H1 (cell line): ENCODE measurements around the gene RAET1L. TPM values are rescaled to one million over a fixed set of nuclear protein-coding genes. Genes with fewer than 3 reads are reported as not detected.

ENCODE experiments used
- CTCF ChIA-PET: fragments of 300-600 bp; sonication (Branson Sonifier 250); formaldehyde crosslinking; loops from one replicate; lab custom pipeline; 2021; ENCODE audit not compliant: partially characterized antibody; lab: Charles Lee
- POLR2A ChIA-PET: fragments of 300-600 bp; sonication (Branson Sonifier 250); formaldehyde crosslinking; loops from one replicate; lab custom pipeline; 2021; ENCODE audit warnings: inconsistent platforms; ENCODE audit not compliant: partially characterized antibody; lab: Charles Lee
- DNase-seq, 2 experiments: peaks; one replicate each; pipeline versions ENCODE4 v3.0.0 to v3.0.0-alpha.2; 2010 to 2022; ENCODE audit warnings: low spot score in 2 of 2, low read depth in 1 of 2, mixed read lengths in 1 of 2
- FAIRE-seq: peaks from 2 replicates; lab custom pipeline; 2011; peaks lifted over from hg19 to GRCh38; lab: Jason Lieb, UNC
- H2AFZ ChIP-seq: 2 replicates; pipeline ENCODE4 v1.8.1; 2012; ENCODE audit warnings: low read length, inconsistent platforms
- H2AK5ac ChIP-seq: 2 replicates; pipeline ENCODE4 v1.6.1; 2013; ENCODE audit warnings: low read depth, low read length
- H2BK120ac ChIP-seq: replicated peaks from 2 replicates; pipeline ENCODE3; 2013; ENCODE audit warnings: low read depth, low read length, inconsistent platforms
- H2BK12ac ChIP-seq: 2 replicates; pipeline ENCODE4 v1.6.1; 2013; ENCODE audit warnings: low read depth, low read length
- H2BK15ac ChIP-seq: 2 replicates; pipeline ENCODE4 v1.6.1; 2013; ENCODE audit warnings: low read length
- H2BK20ac ChIP-seq: 2 replicates; pipeline ENCODE4 v1.6.1; 2013; ENCODE audit warnings: low read length
- H2BK5ac ChIP-seq: 2 replicates; pipeline ENCODE4 v1.6.1; 2013; ENCODE audit warnings: low read depth, low read length
- H3K14ac ChIP-seq: 2 replicates; pipeline ENCODE4 v1.6.1; 2013; ENCODE audit warnings: inconsistent platforms; ENCODE audit not compliant: insufficient read length
- H3K18ac ChIP-seq: 2 replicates; pipeline ENCODE4 v1.6.1; 2013; ENCODE audit warnings: low read length; ENCODE audit errors: extremely low read depth
- H3K23ac ChIP-seq: 2 replicates; pipeline ENCODE4 v1.6.1; 2013; ENCODE audit warnings: inconsistent platforms; ENCODE audit not compliant: insufficient read length
- H3K23me2 ChIP-seq: 2 replicates; pipeline ENCODE4 v1.6.1; 2013; ENCODE audit warnings: low read depth, low read length
- H3K27ac ChIP-seq: 2 replicates; pipeline ENCODE4 v1.6.1; 2011; ENCODE audit warnings: low read depth, low read length, inconsistent platforms
- H3K27me3 ChIP-seq, 4 experiments: replicated peaks in 1 of 4; 1 replicate in 1 of 4; 2 replicates in 3 of 4; pipeline versions ENCODE4 v1.6.1 to v1.8.1; 2011 to 2013; ENCODE audit warnings: low read length in 3 of 4, mild to moderate bottlenecking in 3 of 4, inconsistent platforms in 2 of 4, mixed read lengths in 2 of 4, moderate library complexity in 1 of 4; ENCODE audit not compliant: control insufficient read depth in 3 of 4, insufficient read depth in 3 of 4; ENCODE audit errors: extremely low read depth in 1 of 4
- H3K36me3 ChIP-seq, 4 experiments: 2 replicates each; pipeline versions ENCODE4 v1.6.1 to v1.8.1; 2011 to 2013; ENCODE audit warnings: mild to moderate bottlenecking in 4 of 4, low read length in 3 of 4, moderate library complexity in 2 of 4, control low read depth in 1 of 4, inconsistent platforms in 1 of 4; ENCODE audit not compliant: insufficient read depth in 4 of 4, control insufficient read depth in 2 of 4
- H3K4ac ChIP-seq: replicated peaks from 2 replicates; pipeline ENCODE3; 2013; ENCODE audit warnings: low read length, low read depth, mixed read lengths, inconsistent platforms; ENCODE audit not compliant: insufficient read length
- H3K4me1 ChIP-seq, 4 experiments: replicated peaks in 1 of 4; 1 replicate in 1 of 4; 2 replicates in 3 of 4; pipeline versions ENCODE4 v1.6.1 to v1.8.1; 2011 to 2013; ENCODE audit warnings: low read length in 3 of 4, inconsistent platforms in 2 of 4, mixed read lengths in 1 of 4; ENCODE audit not compliant: insufficient read depth in 4 of 4, control insufficient read depth in 3 of 4
- H3K4me2 ChIP-seq, 2 experiments: 2 replicates each; pipeline versions ENCODE4 v1.6.1 to v1.8.1; 2011 to 2013; ENCODE audit warnings: low read depth in 2 of 2, low read length in 2 of 2, control low read depth in 1 of 2, inconsistent platforms in 1 of 2, mild to moderate bottlenecking in 1 of 2; ENCODE audit not compliant: insufficient read depth in 1 of 2
- H3K4me3 ChIP-seq, 4 experiments: fragments of 200-600, 300-600 bp in 1 of 4; sonication (generic), shearing (Covaris generic), sonication (Bioruptor Twin) in 1 of 4; 2 replicates each; pipeline versions ENCODE4 v1.5.1 to v1.8.1; 2011 to 2016; ENCODE audit warnings: low read length in 4 of 4, low read depth in 3 of 4, control low read depth in 2 of 4, inconsistent platforms in 2 of 4, mild to moderate bottlenecking in 2 of 4, mixed read lengths in 1 of 4, moderate library complexity in 1 of 4; ENCODE audit not compliant: insufficient read depth in 2 of 4; ENCODE audit errors: extremely low read depth in 1 of 4
- H3K56ac ChIP-seq: replicated peaks from 2 replicates; pipeline ENCODE3; 2013; ENCODE audit warnings: low read depth, mild to moderate bottlenecking, mixed read lengths, low read length, inconsistent platforms; ENCODE audit not compliant: insufficient read length
- H3K79me1 ChIP-seq: 2 replicates; pipeline ENCODE4 v1.6.1; 2013; ENCODE audit warnings: low read depth, low read length, control low read depth
- H3K79me2 ChIP-seq, 2 experiments: 2 replicates each; pipeline versions ENCODE4 v1.6.1 to v1.8.1; 2012 to 2013; ENCODE audit warnings: low read length in 2 of 2, mild to moderate bottlenecking in 2 of 2, inconsistent platforms in 1 of 2; ENCODE audit not compliant: insufficient read depth in 2 of 2, control insufficient read depth in 1 of 2
- H3K9ac ChIP-seq, 4 experiments: replicated peaks in 1 of 4; 1 replicate in 1 of 4; 2 replicates in 3 of 4; pipeline versions ENCODE4 v1.6.1 to v1.8.1; 2011 to 2013; ENCODE audit warnings: low read depth in 3 of 4, low read length in 3 of 4, control low read depth in 2 of 4, mild to moderate bottlenecking in 2 of 4, moderate library complexity in 2 of 4, inconsistent platforms in 1 of 4; ENCODE audit errors: extremely low read depth in 1 of 4
- H3K9me3 ChIP-seq, 2 experiments: 2 replicates each; pipeline versions ENCODE4 v1.6.1 to v1.8.1; 2012 to 2013; ENCODE audit warnings: mild to moderate bottlenecking in 2 of 2, moderate library complexity in 2 of 2, control low read depth in 1 of 2, inconsistent platforms in 1 of 2, low read depth in 1 of 2, low read length in 1 of 2, mixed read lengths in 1 of 2; ENCODE audit not compliant: insufficient read depth in 2 of 2
- H4K20me1 ChIP-seq, 2 experiments: replicated peaks in 1 of 2; 2 replicates each; pipeline versions ENCODE3 to v1.8.1; 2011 to 2013; ENCODE audit warnings: inconsistent platforms in 2 of 2, low read length in 2 of 2, mild to moderate bottlenecking in 1 of 2; ENCODE audit not compliant: insufficient read depth in 2 of 2, control insufficient read depth in 1 of 2
- H4K5ac ChIP-seq: 2 replicates; pipeline ENCODE4 v1.6.1; 2013; ENCODE audit warnings: low read length, low read depth, mixed read lengths, inconsistent platforms; ENCODE audit not compliant: insufficient read length
- H4K8ac ChIP-seq: 2 replicates; pipeline ENCODE4 v1.8.0; 2013; ENCODE audit warnings: mild to moderate bottlenecking, moderate library complexity, low read length, inconsistent platforms; ENCODE audit not compliant: insufficient read depth; ENCODE audit errors: extremely low read depth
- H4K91ac ChIP-seq: replicated peaks from 2 replicates; pipeline ENCODE3; 2013; ENCODE audit warnings: low read length, mixed read lengths, inconsistent platforms; ENCODE audit not compliant: insufficient read length
- BACH1 ChIP-seq: IDR thresholded peaks from 2 replicates; pipeline ENCODE4 v1.6.1; 2012; ENCODE audit warnings: low read length, improper control_type of control experiment
- EP300 ChIP-seq, 2 experiments: IDR thresholded peaks; 1 replicate in 1 of 2; 2 replicates in 1 of 2; pipeline ENCODE4 v1.6.1; 2011 to 2012; ENCODE audit warnings: low read depth in 2 of 2, low read length in 2 of 2, mild to moderate bottlenecking in 2 of 2, borderline replicate concordance in 1 of 2, inconsistent platforms in 1 of 2, moderate library complexity in 1 of 2
- JUND ChIP-seq: IDR thresholded peaks from 2 replicates; pipeline ENCODE4 v1.6.1; 2011; ENCODE audit warnings: mild to moderate bottlenecking, improper control_type of control experiment, low read length
- MAFK ChIP-seq: IDR thresholded peaks from 2 replicates; pipeline ENCODE4 v1.6.1; 2012; ENCODE audit warnings: low read depth, mild to moderate bottlenecking, improper control_type of control experiment, low read length
- RNF2 ChIP-seq: fragments of 200-900, 300-1000 bp; sonication (generic); IDR thresholded peaks from 2 replicates; pipeline ENCODE4 v1.7.1; 2016; ENCODE audit warnings: borderline replicate concordance, low read depth, mild to moderate bottlenecking, antibody characterized with exemption, low read length; ENCODE audit not compliant: poor library complexity, severe bottlenecking; ENCODE audit errors: missing control alignments
- SAP30 ChIP-seq: fragments of 300-600 bp; sonication (generic); IDR thresholded peaks from 2 replicates; pipeline ENCODE4 v1.7.1; 2012; ENCODE audit warnings: low read length, moderate library complexity, mild to moderate bottlenecking, inconsistent platforms; ENCODE audit not compliant: insufficient read depth, insufficient replicate concordance
- TAF1 ChIP-seq: IDR thresholded peaks from 2 replicates; pipeline ENCODE4 v1.6.1; 2011; ENCODE audit warnings: mild to moderate bottlenecking, low read depth, low read length
- TEAD4 ChIP-seq: IDR thresholded peaks from 2 replicates; pipeline ENCODE4 v1.6.1; 2012; ENCODE audit warnings: low read depth, low read length, inconsistent platforms, mixed read lengths
- WGBS, 2 experiments: shearing (Covaris generic) in 1 of 2; methylation state at CpG; one replicate each; pipeline versions ENCODE4 v1.1.6 to v1.1.7; 2013 to 2015; ENCODE audit warnings: low lambda C conversion rate in 2 of 2, mixed read lengths in 2 of 2, inconsistent platforms in 1 of 2, low coverage in 1 of 2, missing lambda C conversion rate in 1 of 2; ENCODE audit not compliant: insufficient replicate concordance in 2 of 2, insufficient coverage in 1 of 2, insufficient read length in 1 of 2; ENCODE audit errors: extremely low coverage in 1 of 2, missing lambda C conversion rate in 1 of 2; 5-methylcytosine and 5-hydroxymethylcytosine counted together
- polyA plus RNA-seq, 7 experiments: library from polyadenylated mRNA; depleted of rRNA in 3 of 7; stranded (reverse) in 5 of 7; unstranded in 2 of 7; fragments of >200 nt in 5 of 7; fragments of 200-250 nt in 2 of 7; gene quantifications; 1 replicate in 5 of 7; 2 replicates in 1 of 7; 4 replicates in 1 of 7; pipeline versions ENCODE4 v1.2.1 to v1.2.3, GENCODE V29; 2011 to 2013; ENCODE audit warnings: missing spikeins in 2 of 7, mixed read lengths in 2 of 7
- total RNA-seq: library from RNA; stranded (reverse); fragmentation: NEBNext Ultra II Directional; extraction: Animal tissue kit (Norgen Biotek cat#: 25700); gene quantifications from 2 replicates; pipeline ENCODE4 v1.2.1, GENCODE V29; 2021
- TF ChIP-seq, protein P1 (sequence below): IDR thresholded peaks from 2 replicates; pipeline ENCODE4 v1.6.1; 2011; ENCODE audit warnings: low read depth, mild to moderate bottlenecking, low read length; ENCODE audit not compliant: insufficient read depth
- TF ChIP-seq, protein P2 (sequence below), 3 experiments: IDR thresholded peaks; 1 replicate in 2 of 3; 2 replicates in 1 of 3; pipeline versions ENCODE4 v1.5.1 to v1.6.1; 2011; ENCODE audit warnings: low read length in 3 of 3, mild to moderate bottlenecking in 3 of 3, inconsistent platforms in 2 of 3, low read depth in 1 of 3, moderate library complexity in 1 of 3; ENCODE audit not compliant: insufficient read depth in 1 of 3; ENCODE audit errors: control extremely low read depth in 1 of 3

Gene RAET1L
- total and polyA plus RNA-seq, 2 of the 8 experiments (the other 6 are each of a cell fraction or from before 2014, with no cell fraction given), result not detected

DNA sequence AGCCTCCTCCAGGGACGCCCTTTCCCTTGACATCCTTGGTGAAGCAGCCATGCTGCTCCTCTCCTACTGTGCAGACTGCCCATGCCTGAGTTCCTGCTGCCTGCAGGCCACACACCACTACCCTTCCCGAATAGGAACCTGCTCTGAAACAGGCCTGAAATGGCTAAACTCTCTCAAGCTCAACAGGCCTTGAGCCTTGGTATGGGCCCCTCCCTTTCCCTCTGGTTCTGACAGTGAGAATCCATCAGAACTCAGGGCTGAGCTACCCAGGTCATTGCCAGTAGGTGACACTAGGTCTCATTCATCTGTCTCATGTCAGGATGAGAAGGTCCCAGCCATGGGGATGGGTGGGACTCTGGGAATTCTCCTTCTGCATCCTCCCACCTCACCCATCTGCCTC, 25.7 kb downstream of the RAET1L start:
- DNase-seq, result no peak
- ChIA-PET CTCF (interaction anchor here (1.2 to 1.5 kb wide), 3 partner anchors 9 to 64 kb away, joined by 3 to 6 read pairs (median 5); no protein-coding TSS in a partner anchor), POLR2A (no interaction called here)
- Histone ChIP-seq H2BK20ac (no peak overlapping the region), H3K4me3 (no peak overlapping the region), H3K18ac (no peak overlapping the region), H4K8ac (no peak overlapping the region), H4K5ac (no peak overlapping the region), H2BK15ac (no peak overlapping the region), H2BK120ac (no peak overlapping the region), H3K14ac (no peak overlapping the region), H4K91ac (no peak overlapping the region), H3K56ac (no peak overlapping the region), H3K4me2 (no peak overlapping the region), H3K23ac (no peak overlapping the region), H3K79me2 (no peaks in the 10 kb centered on the region), H3K27ac (no peak overlapping the region), H3K4me1 (peaks cover 0 to 6% (median 1%) of the 10 kb centered on the region in 4 experiments; a peak in 2 of 7 replicates), H3K79me1 (no peaks in the 10 kb centered on the region), H2AK5ac (no peak overlapping the region), H3K4ac (no peak overlapping the region), H3K27me3 (peaks cover 3 to 23% (median 19%) of the 10 kb centered on the region in 4 experiments), H4K20me1 (peaks cover 2 to 3% of the 10 kb centered on the region in 2 experiments), H3K36me3 (no peaks in the 10 kb centered on the region), H2BK12ac (no peak overlapping the region), H2AFZ (no peak overlapping the region), H2BK5ac (no peak overlapping the region), H3K9me3 (no peaks in the 10 kb centered on the region), H3K23me2 (peaks cover 5% of the 10 kb centered on the region), H3K9ac (no peak overlapping the region)
- FAIRE-seq, result no peak
- WGBS, 2 experiments, result 90% methylated on average over 2 of the region's 2 CpGs; no CpG with 5 or more reads in 1 of the 2 experiments
- no peak for TF ChIP-seq SAP30
- TF ChIP-seq RNF2, result no peak
- no peak for TF ChIP-seq JUND
- TF ChIP-seq BACH1, result no peak
- TF ChIP-seq TEAD4, result no peak
- TF ChIP-seq EP300 (IDR thresholded peaks at IDR 0.05; ENCODE audit: borderline replicate concordance in 1 of 2, low read depth in 2 of 2, low read length in 2 of 2), result no peak
- TF ChIP-seq, protein P1, sequence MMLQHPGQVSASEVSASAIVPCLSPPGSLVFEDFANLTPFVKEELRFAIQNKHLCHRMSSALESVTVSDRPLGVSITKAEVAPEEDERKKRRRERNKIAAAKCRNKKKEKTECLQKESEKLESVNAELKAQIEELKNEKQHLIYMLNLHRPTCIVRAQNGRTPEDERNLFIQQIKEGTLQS, result no peak
- TF ChIP-seq, protein P2, sequence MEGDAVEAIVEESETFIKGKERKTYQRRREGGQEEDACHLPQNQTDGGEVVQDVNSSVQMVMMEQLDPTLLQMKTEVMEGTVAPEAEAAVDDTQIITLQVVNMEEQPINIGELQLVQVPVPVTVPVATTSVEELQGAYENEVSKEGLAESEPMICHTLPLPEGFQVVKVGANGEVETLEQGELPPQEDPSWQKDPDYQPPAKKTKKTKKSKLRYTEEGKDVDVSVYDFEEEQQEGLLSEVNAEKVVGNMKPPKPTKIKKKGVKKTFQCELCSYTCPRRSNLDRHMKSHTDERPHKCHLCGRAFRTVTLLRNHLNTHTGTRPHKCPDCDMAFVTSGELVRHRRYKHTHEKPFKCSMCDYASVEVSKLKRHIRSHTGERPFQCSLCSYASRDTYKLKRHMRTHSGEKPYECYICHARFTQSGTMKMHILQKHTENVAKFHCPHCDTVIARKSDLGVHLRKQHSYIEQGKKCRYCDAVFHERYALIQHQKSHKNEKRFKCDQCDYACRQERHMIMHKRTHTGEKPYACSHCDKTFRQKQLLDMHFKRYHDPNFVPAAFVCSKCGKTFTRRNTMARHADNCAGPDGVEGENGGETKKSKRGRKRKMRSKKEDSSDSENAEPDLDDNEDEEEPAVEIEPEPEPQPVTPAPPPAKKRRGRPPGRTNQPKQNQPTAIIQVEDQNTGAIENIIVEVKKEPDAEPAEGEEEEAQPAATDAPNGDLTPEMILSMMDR (IDR thresholded peaks at IDR 0.05; ENCODE audit: control extremely low read depth in 1 of 3, insufficient read depth in 1 of 3, low read depth in 1 of 3, low read length in 3 of 3), result no peak
- TF ChIP-seq MAFK, result no peak
- TF ChIP-seq TAF1, result no peak
